IMR-90 (cell line): ENCODE data around the gene LDLRAD4. TPM values are rescaled to one million over a fixed set of nuclear protein-coding genes. Genes with fewer than 3 reads are reported as not detected.

ENCODE experiments used
- ATAC-seq: fragments of 200-7000 bp; cut with Tn5 transposase; 2 replicates; pipeline ENCODE4 v1.9.1; 2020; ENCODE audit warnings: low read depth, mild to moderate bottlenecking, moderate library complexity
- BruUV-seq: library from RNA; stranded (reverse); fragments of 400-500 nt; replicated peaks from 2 replicates; lab custom pipeline; 2021; lab: Mats Ljungman, UMichigan
- CTCF ChIA-PET: fragments of 300-600 bp; formaldehyde crosslinking; extraction: SDS; loops from one replicate; lab custom pipeline; 2021; ENCODE audit warnings: antibody characterized with exemption; lab: Yijun Ruan, JAX
- POLR2A ChIA-PET: fragments of 300-600 bp; sonication (Branson Sonifier 250); formaldehyde crosslinking; loops from one replicate; lab custom pipeline; 2022; ENCODE audit warnings: antibody characterized with exemption; ENCODE audit not compliant: unreplicated experiment; lab: Charles Lee
- DNase-seq: peaks from one replicate; pipeline ENCODE4 v3.0.0; 2013
- H2AFZ ChIP-seq: replicated peaks from 2 replicates; pipeline ENCODE3; 2013; ENCODE audit warnings: low read length, mild to moderate bottlenecking; ENCODE audit not compliant: poor library complexity
- H2AK5ac ChIP-seq: 2 replicates; pipeline ENCODE4 v1.6.1; 2013; ENCODE audit warnings: low read depth, low read length, inconsistent platforms
- H2AK9ac ChIP-seq: replicated peaks from 2 replicates; pipeline ENCODE3; 2013; ENCODE audit warnings: mild to moderate bottlenecking, low read depth, low read length, moderate library complexity; ENCODE audit not compliant: poor library complexity
- H2BK120ac ChIP-seq: 2 replicates; pipeline ENCODE4 v1.6.1; 2013; ENCODE audit warnings: low read depth, low read length, inconsistent platforms
- H2BK15ac ChIP-seq: 3 replicates; pipeline ENCODE4 v1.6.1; 2013; ENCODE audit warnings: low read depth, low read length, inconsistent platforms
- H2BK20ac ChIP-seq: 2 replicates; pipeline ENCODE4 v1.6.1; 2013; ENCODE audit warnings: low read depth, mild to moderate bottlenecking, inconsistent platforms, low read length, moderate library complexity
- H2BK5ac ChIP-seq: 2 replicates; pipeline ENCODE4 v1.6.1; 2013; ENCODE audit warnings: mild to moderate bottlenecking, low read depth, low read length, inconsistent platforms; ENCODE audit not compliant: poor library complexity, severe bottlenecking
- H3K14ac ChIP-seq: replicated peaks from 2 replicates; pipeline ENCODE4 v1.6.1; 2013; ENCODE audit warnings: low read depth, low read length, inconsistent platforms
- H3K18ac ChIP-seq: 2 replicates; pipeline ENCODE4 v1.6.1; 2013; ENCODE audit warnings: low read depth, low read length, control low read depth
- H3K23ac ChIP-seq: 2 replicates; pipeline ENCODE4 v1.6.1; 2013; ENCODE audit warnings: low read depth, low read length, inconsistent platforms
- H3K27ac ChIP-seq: 2 replicates; pipeline ENCODE4 v1.5.1; 2013; ENCODE audit warnings: mild to moderate bottlenecking, control low read depth, low read length; ENCODE audit not compliant: insufficient read depth
- H3K27me3 ChIP-seq: 2 replicates; pipeline ENCODE4 v1.6.1; 2013; ENCODE audit warnings: low read length; ENCODE audit not compliant: control insufficient read depth, insufficient read depth
- H3K36me3 ChIP-seq: 2 replicates; pipeline ENCODE4 v1.6.1; 2013; ENCODE audit warnings: low read length, mixed read lengths; ENCODE audit not compliant: control insufficient read depth, insufficient read depth
- H3K4ac ChIP-seq: 2 replicates; pipeline ENCODE4 v1.6.1; 2013; ENCODE audit warnings: low read depth, low read length, inconsistent platforms
- H3K4me1 ChIP-seq: 2 replicates; pipeline ENCODE4 v1.6.1; 2013; ENCODE audit warnings: low read length, mixed read lengths; ENCODE audit not compliant: control insufficient read depth, insufficient read depth
- H3K4me2 ChIP-seq: 2 replicates; pipeline ENCODE4 v1.6.1; 2013; ENCODE audit warnings: low read depth, mild to moderate bottlenecking, control low read depth, low read length, moderate library complexity
- H3K4me3 ChIP-seq: 2 replicates; pipeline ENCODE4 v1.5.1; 2013; ENCODE audit warnings: low read depth, mild to moderate bottlenecking, control low read depth, low read length, moderate library complexity; ENCODE audit not compliant: insufficient read depth
- H3K56ac ChIP-seq: 2 replicates; pipeline ENCODE4 v1.6.1; 2013; ENCODE audit warnings: low read length, inconsistent platforms; ENCODE audit not compliant: insufficient read depth; ENCODE audit errors: extremely low read depth
- H3K79me1 ChIP-seq, 2 experiments: 2 replicates each; pipeline ENCODE4 v1.6.1; 2013; ENCODE audit warnings: low read length in 2 of 2, inconsistent platforms in 1 of 2, low read depth in 1 of 2
- H3K9ac ChIP-seq: 2 replicates; pipeline ENCODE4 v1.6.1; 2013; ENCODE audit warnings: low read depth, low read length, control low read depth
- H3K9me1 ChIP-seq: 2 replicates; pipeline ENCODE4 v1.6.1; 2013; ENCODE audit warnings: low read length, inconsistent platforms; ENCODE audit not compliant: insufficient read depth
- H3K9me3 ChIP-seq: 2 replicates; pipeline ENCODE4 v1.6.1; 2013; ENCODE audit warnings: low read length; ENCODE audit not compliant: control insufficient read depth, insufficient read depth
- H4K20me1 ChIP-seq: 2 replicates; pipeline ENCODE4 v1.6.1; 2013; ENCODE audit warnings: low read length, inconsistent platforms; ENCODE audit not compliant: insufficient read depth
- H4K5ac ChIP-seq: 2 replicates; pipeline ENCODE4 v1.6.1; 2013; ENCODE audit warnings: mild to moderate bottlenecking, low read depth, low read length, control low read depth
- H4K8ac ChIP-seq, 2 experiments: 2 replicates each; pipeline ENCODE4 v1.6.1; 2013; ENCODE audit warnings: low read depth in 2 of 2, low read length in 2 of 2, control low read depth in 1 of 2, inconsistent platforms in 1 of 2
- H4K91ac ChIP-seq: 2 replicates; pipeline ENCODE4 v1.6.1; 2013; ENCODE audit warnings: low read depth, low read length, inconsistent platforms; ENCODE audit not compliant: insufficient read depth
- USF2 ChIP-seq: fragments of 150-350 bp; IDR thresholded peaks from 2 replicates; pipeline ENCODE4 v1.6.1; 2017; ENCODE audit warnings: mild to moderate bottlenecking, antibody characterized with exemption, low read length, low read depth
- WGBS, 2 experiments: methylation state at CpG; one replicate each; pipeline versions ENCODE4 v1.1.5 to v1.1.7; 2013; ENCODE audit warnings: missing lambda C conversion rate in 2 of 2; ENCODE audit not compliant: insufficient read length in 1 of 2; ENCODE audit errors: extremely low coverage in 2 of 2; 5-methylcytosine and 5-hydroxymethylcytosine counted together
- dilution Hi-C: fragments of 300-500 bp; cut with HindIII; formaldehyde crosslinking; loops from one replicate; pipeline ENCODE4 v1.14.3; 2018; ENCODE audit warnings: low sequenced_read_pairs; ENCODE audit not compliant: unreplicated experiment
- in situ Hi-C: fragments of 300-500 bp; cut with MboI; formaldehyde crosslinking; loops from 3 replicates; pipeline ENCODE4 v1.14.3; 2019; ENCODE audit warnings: low sequenced_read_pairs, inconsistent platforms, mixed read lengths
- intact Hi-C: fragments of 100-400 bp; cut with micrococcal nuclease; formaldehyde crosslinking; loops from 2 replicates; pipeline ENCODE4 v1.10.0; 2022
- polyA plus RNA-seq, 3 experiments: library from polyadenylated mRNA; depleted of rRNA; stranded (reverse); fragments of >200 nt; gene quantifications; 2 replicates each; pipeline ENCODE4 v1.2.3, GENCODE V29; 2012; ENCODE audit warnings: low replicate concordance in 1 of 3
- total RNA-seq: library from RNA; depleted of rRNA; stranded (reverse); fragments of >200 nt; gene quantifications from 2 replicates; pipeline ENCODE4 v1.2.3, GENCODE V29; 2012

The LDLRAD4 gene
- total and polyA plus RNA-seq, 2 of the 4 experiments (the other 2 are of a cell fraction) = not detected

- H3K18ac ChIP-seq = no peak overlapping the region
- ATAC-seq (no peak), DNase-seq (no peak)
- no peak overlapping the region for H2AK5ac ChIP-seq
- no peak overlapping the region for H2AFZ ChIP-seq
- H4K5ac ChIP-seq = no peak overlapping the region
- in situ Hi-C loops (no loop called here), intact Hi-C loops (loop anchor here (5.0 kb wide), 1 partner anchor 128 kb away; no protein-coding TSS in a partner anchor), dilution Hi-C loops (no loop called here)
- H3K36me3 ChIP-seq = no peaks in the 10 kb centered on the region
- no peak overlapping the region for H2BK20ac ChIP-seq
- no peaks in the 10 kb centered on the region for H3K4me1 ChIP-seq
- H3K27ac ChIP-seq = no peak overlapping the region
- ChIA-PET CTCF (no interaction called here), POLR2A (no interaction called here)
- no peak overlapping the region for H3K4me2 ChIP-seq
- 0 out of 2 replicates have a peak, but pooled peaks cover 3% of the 10 kb centered on the region for H3K9me1 ChIP-seq
- H2BK120ac ChIP-seq = no peak overlapping the region
- H4K20me1 ChIP-seq = no peaks in the 10 kb centered on the region
- H3K4ac ChIP-seq = no peak overlapping the region
- no peaks in the 10 kb centered on the region; the same call in 1 of the 2 replicates for H3K27me3 ChIP-seq
- H3K23ac ChIP-seq = no peak overlapping the region
- H3K9ac ChIP-seq = no peak overlapping the region
- no peak for TF ChIP-seq USF2
- WGBS, 2 experiments = no CpG with 5 or more reads among the region's 7 CpGs
- H3K56ac ChIP-seq = no peak overlapping the region
- no TSS peak for BruUV-seq
- H3K9me3 ChIP-seq = no peaks in the 10 kb centered on the region
- no peak overlapping the region for H2BK5ac ChIP-seq
- no peak overlapping the region for H4K91ac ChIP-seq
- H3K14ac ChIP-seq = no peak overlapping the region
- H3K79me1 ChIP-seq = no peaks in the 10 kb centered on the region
- no peak overlapping the region for H2AK9ac ChIP-seq
- H3K4me3 ChIP-seq = no peak overlapping the region
- H2BK15ac ChIP-seq = no peak overlapping the region
- no peak overlapping the region for H4K8ac ChIP-seq
These were observed 160.7 kb downstream of the LDLRAD4 start for GRCh38 chr18:13379062-13379865.
